HG03460 (cell line): Measurements from ENCODE around the gene SOX15.

ENCODE experiments used
- ATAC-seq: cut with Tn5 transposase; IDR thresholded peaks from one replicate; pipeline ENCODE4 v1.9.1; 2021; ENCODE audit not compliant: unreplicated experiment

The SOX15 gene

GRCh38 chr17:7579001-7579833 is 10.7 kb downstream of the SOX15 start, which contains the start of gene CD68:
Gene CD68, plus strand, starts transcription at chr17:7579638. Its CDS starts 40 bp downstream, at chr17:7579678.
- ATAC-seq = no peak

GRCh38 chr17:7577327-7578199 is 12.3 kb downstream of the SOX15 start:
- ATAC-seq = no peak

- ATAC-seq = no peak
Observed at GRCh38 chr17:7576432-7576937, 13.4 kb downstream of the SOX15 start.

DNA sequence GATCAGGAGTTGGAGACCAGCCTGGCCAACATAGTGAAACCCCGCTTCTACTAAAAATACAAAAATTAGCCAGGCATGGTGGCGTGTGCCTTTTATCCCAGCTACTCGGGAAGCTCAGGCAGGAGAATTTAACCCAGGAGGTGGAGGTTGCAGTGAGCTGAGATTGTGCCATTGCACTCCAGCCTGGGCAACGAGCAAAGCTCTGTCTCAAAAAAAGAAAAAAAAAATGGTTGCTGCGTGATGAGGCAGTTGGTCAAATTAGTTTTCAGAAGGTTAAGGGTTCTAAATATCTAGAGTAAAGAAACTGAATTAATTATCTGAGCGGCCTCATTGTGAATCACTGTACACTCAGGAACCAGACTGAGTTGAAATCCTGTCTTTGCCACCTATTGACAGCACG is 13.9 kb downstream of the SOX15 start:
- no peak for ATAC-seq

- no peak for ATAC-seq
Observed at GRCh38 chr17:7575481-7575883, 14.4 kb downstream of the SOX15 start.

DNA sequence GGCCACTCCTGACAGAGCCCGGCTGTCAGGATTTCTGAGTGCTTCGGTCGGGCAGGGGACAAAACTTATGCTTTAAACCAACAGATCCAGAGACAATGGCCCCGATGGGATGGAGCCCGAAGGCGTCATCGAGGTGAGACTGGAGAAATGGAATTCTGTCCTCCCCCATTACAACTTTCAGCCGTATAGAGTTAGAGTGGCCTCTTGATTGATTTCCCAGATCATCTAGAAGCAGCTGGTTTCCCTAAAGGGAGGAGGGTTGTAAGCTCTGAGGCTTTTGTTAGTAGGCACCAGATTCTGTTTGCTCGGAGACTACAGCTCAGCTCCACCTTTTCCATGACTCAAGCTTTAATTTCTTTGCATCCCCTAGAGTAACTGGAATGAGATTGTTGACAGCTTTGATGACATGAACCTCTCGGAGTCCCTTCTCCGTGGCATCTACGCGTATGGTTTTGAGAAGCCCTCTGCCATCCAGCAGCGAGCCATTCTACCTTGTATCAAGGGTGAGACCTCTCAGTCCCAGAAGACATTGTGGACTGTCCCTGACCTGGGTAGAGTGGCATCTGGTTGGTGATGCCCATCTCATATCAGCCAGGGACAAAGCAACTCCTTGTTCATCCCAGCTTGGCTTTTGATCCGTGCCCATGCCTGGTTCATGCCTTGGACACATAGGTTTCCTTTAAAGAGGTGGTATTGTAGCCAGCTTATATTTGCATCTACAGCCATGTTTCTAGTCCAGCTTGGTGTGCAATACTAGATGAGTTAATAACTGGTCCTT is 15.5 kb downstream of the SOX15 start:
- ATAC-seq = no peak

- ATAC-seq = no peak
Observed at GRCh38 chr17:7573324-7574080, 16.4 kb downstream of the SOX15 start.

GRCh38 chr17:7572588-7573323 is 17.1 kb downstream of the SOX15 start:
- peak; percentile 85 for ATAC-seq

- no peak for ATAC-seq
Observed at GRCh38 chr17:7572338-7572587, 17.6 kb downstream of the SOX15 start.

GRCh38 chr17:7570351-7570750 is 19.5 kb downstream of the SOX15 start:
- ATAC-seq = no peak

DNA sequence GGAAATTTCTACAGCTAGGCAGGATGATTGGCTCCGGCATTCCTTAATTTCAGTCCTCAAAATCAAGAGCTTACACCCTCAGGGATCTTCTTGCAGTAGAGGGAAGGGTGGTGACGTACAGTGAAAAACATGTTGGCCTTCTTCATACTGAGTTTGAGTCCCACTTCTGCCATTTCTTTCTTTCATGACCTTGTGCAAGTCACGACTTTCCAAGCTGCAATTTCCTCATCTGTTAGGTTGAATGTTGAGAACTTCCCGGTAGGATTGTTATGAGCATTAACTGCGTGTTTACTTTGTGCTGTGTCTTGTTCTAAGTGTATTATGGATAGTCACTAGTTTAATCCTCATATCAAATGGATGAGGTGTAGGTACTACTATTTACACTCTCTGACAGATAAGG is 20.3 kb downstream of the SOX15 start:
- no peak for ATAC-seq

DNA sequence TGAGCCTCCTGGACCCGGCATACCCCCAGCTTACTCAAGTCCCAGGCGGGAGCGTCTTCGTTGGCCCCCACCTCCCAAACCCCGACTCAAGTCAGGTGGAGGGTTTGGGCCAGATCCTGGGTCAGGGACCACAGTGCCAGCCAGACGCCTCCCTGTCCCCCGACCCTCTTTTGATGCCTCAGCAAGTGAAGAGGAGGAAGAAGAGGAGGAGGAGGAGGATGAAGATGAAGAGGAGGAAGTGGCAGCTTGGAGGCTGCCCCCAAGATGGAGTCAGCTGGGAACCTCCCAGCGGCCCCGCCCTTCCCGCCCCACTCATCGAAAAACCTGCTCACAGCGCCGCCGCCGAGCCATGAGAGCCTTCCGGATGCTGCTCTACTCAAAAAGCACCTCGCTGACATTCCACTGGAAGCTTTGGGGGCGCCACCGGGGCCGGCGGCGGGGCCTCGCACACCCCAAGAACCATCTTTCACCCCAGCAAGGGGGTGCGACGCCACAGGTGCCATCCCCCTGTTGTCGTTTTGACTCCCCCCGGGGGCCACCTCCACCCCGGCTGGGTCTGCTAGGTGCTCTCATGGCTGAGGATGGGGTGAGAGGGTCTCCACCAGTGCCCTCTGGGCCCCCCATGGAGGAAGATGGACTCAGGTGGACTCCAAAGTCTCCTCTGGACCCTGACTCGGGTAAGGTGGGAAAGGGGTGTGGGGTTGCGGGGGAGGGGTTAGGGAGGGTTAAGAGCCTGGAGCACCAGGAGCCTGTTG is 26.6 kb downstream of the SOX15 start:
- no peak for ATAC-seq

DNA sequence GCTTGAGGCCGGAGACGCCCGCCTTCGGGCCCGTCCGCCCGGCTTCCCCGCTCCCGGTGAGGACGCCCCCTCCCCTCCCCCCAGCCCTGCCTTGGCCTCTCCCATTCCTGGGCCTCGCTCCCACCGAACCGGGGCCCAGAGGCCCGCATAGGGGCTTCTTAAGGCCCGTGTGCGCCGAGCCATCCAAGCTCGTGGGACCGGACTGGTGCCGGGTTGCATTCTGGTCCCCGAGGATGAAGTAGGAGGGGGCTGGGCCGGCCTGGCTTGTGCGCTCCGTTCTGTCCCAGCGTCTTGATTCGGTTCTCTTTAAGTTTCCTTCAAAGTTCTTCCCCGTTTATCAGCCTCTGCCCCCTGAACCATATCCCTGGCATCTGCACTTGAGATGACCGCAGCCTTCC is 27.7 kb downstream of the SOX15 start:
- ATAC-seq = no peak

DNA sequence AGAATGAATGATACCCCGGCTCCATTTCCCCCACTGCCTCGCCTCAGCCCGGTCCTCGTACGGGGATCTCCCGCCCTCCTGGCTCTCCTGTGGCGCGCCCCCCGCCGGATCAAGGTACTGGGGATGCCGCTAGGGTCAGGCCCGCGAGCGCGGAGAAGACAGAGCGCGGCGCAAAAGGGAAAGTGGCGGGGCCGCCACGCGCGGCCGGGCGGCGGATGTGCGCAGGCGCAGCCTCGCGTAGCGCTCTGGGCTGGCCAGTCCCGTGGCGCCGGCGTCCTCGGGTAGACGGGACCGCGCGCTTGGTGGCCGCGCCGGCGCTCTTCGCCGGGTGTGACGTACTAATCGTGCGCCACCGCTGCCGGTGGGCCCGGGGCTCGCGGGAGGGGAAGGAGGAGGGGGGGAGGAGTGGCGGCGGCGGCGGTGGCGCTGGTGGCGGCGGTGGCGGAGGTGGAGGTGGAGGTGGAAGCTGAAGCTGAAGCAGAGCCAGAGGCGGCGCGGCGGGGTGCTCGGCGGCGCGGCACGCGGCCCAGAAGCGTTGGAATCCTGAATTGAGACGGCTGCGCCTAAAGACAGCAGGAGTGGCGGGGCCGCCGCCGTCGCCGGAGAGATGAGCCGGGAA is 28.2 kb downstream of the SOX15 start, which contains the start of gene SENP3:
SENP3 (plus strand) TSS at position 331 of the 619 bp plus-strand sequence. CDS start 1,158 bp downstream, outside the sequence.
- peak; percentile 54 for ATAC-seq

DNA sequence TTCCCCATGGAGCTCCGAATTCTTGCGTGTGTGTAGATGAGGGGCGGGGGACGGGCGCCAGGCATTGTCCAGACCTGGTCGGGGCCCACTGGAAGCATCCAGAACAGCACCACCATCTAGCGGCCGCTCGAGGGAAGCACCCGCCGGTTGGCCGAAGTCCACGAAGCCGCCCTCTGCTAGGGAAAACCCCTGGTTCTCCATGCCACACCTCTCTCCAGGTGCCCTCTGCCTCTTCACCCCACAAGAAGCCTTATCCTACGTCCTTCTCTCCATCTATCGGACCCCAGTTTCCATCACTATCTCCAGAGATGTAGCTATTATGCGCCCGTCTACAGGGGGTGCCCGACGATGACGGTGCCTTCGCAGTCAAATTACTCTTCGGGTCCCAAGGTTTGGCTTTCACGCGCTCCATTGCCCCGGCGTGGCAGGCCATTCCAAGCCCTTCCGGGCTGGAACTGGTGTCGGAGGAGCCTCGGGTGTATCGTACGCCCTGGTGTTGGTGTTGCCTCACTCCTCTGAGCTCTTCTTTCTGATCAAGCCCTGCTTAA is 28.8 kb downstream of the SOX15 start:
- ATAC-seq = peak; percentile 41

DNA sequence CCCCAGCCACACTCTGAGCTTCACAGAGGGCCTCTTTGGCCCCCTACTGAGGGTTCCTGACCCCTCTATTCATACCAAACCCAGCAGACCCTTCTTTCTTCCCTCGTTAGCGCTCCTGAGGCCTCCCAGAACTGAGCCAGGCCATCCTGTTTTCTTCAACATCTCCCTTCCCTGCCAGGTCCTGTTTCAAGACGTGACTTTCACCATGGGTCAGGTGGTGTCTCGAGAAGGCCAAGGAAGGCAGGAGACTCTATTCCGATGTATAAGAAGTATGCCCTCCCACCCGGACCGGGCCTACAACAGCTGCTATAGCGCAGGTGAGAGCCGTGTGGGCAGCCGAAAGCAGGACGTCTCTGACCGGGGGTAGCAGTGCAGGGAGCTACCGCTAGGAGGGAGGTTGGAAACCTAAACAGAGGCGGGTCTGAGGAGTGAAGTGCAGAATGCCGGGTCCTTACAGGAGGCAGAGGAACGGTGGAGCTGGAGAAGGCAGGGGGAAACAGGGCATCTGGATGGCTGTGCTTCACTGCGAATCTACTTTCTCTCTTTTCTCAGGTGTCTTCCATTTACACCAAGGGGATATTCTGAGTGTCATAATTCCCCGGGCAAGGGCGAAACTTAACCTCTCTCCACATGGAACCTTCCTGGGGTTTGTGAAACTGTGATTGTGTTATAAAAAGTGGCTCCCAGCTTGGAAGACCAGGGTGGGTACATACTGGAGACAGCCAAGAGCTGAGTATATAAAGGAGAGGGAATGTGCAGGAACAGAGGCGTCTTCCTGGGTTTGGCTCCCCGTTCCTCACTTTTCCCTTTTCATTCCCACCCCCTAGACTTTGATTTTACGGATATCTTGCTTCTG is 29.5 kb downstream of the SOX15 start:
- no peak for ATAC-seq
